ENCODE measurements around the gene DBP.
A peak's percentile ranks its signal among the peaks of the same experiment; 100 is the strongest.
"Not testable (repeated sequence)": the region's sequence is repeated elsewhere in the genome, so short reads cannot be mapped to it uniquely, and the experiment has no call there.

DBP gene

DNA sequence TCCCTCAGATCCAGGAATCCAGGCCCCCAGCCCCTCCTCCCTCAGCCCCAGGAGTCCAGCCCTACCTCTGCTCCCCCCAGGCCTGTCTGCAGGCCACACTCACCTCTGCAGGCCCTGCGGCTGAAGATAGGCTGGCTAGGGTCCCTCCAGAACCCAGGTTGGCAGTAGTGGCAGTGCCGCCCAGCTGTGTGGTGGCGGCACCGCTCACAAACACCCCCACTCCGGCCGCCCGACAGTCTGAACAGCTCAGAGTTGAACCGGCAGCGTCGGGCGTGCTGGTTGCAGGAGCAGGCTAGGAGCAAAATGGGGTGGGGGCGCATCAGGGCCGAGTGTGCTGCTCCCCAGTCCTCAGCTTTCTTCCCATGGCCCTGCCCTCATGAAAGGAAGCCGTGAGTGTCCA is 27.3 kb upstream of the DBP start:
- DNase-seq = no peak

DNA sequence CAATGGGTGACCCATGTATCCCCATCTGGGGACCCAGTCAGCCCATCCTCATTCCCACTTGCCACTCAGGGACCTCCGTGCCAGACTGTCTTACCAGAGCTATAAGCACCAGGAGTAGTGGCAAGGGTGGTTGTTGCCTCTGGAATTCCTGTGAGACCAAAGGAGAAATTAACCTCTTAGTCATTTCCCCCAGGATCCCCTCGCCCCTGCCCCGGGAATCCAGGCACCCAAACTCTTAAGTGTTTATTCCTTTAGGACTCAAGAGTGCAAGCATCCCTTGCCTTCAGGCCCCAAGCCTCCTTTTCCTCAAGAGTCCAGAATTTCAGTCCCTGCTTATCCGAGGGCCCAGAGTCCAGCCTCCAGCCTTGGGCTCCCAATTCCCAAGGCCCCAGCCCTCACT is 26.5 kb upstream of the DBP start:
- DNase-seq = no peak

DNA sequence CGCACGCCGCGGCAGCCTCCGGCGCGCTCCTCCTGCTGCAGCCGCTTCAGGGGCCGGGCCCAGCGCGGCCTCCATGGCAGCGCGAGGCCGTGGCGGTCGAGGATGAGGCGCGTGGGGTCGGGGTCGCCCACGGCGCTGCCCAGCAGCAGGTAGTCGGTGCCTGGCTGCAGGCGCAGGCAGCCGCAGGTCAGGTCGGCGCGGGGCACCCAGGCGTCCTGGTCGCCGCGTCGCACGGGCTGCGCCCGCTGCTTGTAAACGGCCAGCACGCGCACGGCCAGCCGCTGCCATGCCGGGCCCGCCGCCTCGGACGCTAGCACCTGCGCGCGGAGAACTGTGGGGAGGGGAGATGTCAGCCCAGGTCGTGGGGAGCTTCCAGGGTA is 24.5 kb upstream of the DBP start:
- DNase-seq = no peak

GRCh38 chr19:48660852-48661710 is 23.9 kb upstream of the DBP start:
- DNase-seq = peak; percentile 96

DNA sequence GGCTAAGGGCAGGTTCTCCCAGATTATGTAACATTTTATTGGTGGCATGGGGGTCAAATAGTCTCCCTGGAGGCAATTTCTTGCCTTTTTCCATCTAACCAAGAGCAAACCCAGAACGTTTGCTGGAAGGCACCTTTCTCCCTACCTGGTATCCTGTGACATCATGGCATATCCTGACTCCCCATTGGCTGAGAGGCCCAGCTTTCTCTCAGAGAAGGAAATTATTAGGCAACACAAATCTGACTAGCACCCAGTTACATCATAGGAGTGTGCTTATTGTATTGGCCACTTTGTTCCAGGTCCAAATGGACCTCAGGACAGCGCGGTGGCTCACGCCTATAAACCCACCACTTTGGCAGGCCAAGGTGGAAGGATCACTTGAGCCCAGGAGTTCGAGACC is 22.6 kb upstream of the DBP start:
- DNase-seq = no peak

DNA sequence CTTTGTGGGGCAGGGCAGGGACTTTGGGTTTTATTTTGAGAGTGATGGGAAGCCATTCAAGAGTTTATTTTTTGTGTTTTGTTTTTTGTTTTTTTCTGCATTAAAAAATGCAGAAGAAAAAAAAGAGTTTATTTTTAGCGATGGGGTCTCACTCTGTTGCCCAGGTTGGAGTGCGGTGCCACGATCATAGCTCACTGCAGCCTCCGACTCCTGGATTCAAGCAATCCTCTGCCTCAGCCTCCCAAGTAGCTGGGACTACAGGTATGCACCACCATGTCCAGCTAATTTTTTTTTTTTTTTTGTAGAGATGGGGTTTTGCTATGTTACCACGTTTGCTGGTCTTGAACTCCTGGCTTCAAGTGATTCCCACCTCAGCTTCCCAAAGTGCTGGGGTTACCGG is 21.3 kb upstream of the DBP start:
- no peak for DNase-seq

- not testable (repeated sequence) for DNase-seq
Measured at GRCh38 chr19:48657828-48658227, 20.6 kb upstream of the DBP start.

GRCh38 chr19:48656840-48657474 is 19.8 kb upstream of the DBP start:
- DNase-seq = no peak

DNA sequence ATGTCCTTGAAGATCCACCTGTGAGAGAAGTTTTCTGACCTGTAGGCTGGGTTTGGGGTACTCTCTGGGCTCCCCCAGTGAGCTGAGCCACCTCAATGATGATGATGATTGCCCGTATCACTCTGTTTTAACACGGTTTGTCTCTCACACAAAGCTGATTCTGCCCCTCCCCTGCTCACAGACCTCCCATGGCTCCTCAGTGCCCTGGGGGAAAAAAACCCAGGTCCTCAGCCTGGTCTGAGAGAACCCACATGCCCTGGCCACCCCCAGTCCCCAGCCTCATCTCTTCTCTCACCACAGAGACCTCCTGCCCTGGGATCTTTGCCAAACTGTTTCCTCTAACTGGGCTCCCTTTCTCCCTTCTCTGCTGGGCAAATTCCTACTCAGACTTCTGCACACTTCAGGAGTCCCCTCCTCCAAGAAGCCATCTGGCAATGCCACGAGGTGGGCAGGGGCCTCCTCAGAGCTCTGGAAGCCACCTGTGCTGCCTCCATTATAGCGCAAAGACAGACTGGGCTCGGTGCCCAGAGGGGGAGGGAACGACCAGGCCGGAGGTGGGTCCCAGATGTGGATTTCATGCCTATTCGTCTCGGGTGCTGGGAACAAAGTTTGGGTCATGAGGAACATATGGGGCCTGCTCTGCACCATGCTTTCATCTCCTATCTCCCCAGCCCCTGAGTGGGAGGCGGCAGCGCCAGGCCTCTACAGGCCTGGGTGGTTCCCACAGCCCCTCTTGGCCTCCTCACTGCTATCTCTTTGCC is 17.3 kb upstream of the DBP start:
- DNase-seq = no peak

DNA sequence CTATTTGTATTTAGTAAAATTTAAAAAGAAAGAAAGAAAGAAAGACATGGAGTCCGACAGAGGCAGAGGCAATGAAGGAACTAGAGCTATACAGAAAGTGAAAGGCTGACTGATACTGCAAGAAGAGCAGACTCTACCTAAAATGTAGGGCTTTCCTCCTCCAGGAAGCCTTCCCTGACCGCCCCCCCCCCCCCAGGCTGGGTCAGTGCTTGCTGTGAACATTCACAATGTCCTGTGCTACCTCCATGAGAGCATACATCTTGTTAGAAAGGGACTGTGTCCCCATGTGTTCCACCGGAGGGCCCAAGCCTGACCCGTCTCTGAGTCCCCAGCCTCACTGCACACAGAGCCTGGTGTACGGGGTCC is 14.5 kb upstream of the DBP start:
- DNase-seq = no peak

- DNase-seq = no peak
Measured at GRCh38 chr19:48650974-48651682, 13.9 kb upstream of the DBP start.

DNA sequence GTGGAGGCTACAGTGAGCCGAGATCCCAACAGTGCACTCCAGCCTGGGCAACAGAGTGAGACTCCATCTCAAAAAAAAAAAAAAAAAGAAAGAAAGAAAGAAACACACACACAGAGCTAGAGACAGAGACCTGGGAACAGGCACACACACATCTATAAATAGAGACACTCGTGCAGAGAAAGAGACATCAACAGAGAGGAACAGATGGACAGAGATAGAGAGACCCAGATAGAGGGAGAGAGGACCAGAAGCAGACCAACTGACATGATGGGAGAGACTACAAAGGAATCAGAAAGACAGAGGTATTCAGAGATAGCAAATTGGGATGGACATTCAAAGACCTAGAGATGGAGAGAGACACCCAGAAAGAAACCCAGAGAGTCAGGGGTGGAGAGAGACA is 11.0 kb upstream of the DBP start:
- DNase-seq = no peak

GRCh38 chr19:48646722-48647216 is 9.6 kb upstream of the DBP start:
- no peak for DNase-seq

GRCh38 chr19:48646001-48646721 is 9.0 kb upstream of the DBP start, which contains the start of gene CA11:
Gene CA11, minus strand, starts transcription at chr19:48646187. Its CDS starts 555 bp downstream, at chr19:48645632.
- peak; percentile 76 for DNase-seq

DNA sequence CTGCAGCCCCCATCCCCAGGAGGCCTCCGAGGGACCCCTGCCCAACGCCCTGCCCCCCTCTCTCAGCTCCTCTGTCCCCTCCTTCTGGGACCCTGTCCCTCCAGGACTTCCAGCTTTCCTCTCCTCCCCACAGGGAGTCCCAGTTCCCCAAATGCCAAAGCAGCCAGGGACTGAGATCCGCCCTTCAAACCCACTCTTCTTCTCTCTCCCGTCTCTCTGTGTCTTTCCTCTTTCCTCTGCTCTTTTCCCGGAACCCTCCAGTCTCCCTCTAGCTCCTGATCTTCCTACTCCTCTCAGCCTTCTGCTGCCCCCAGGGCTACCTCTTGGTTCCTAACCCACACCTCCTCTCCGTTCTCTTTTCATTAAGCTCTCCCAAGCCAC is 8.4 kb upstream of the DBP start:
- no peak for DNase-seq

DNA sequence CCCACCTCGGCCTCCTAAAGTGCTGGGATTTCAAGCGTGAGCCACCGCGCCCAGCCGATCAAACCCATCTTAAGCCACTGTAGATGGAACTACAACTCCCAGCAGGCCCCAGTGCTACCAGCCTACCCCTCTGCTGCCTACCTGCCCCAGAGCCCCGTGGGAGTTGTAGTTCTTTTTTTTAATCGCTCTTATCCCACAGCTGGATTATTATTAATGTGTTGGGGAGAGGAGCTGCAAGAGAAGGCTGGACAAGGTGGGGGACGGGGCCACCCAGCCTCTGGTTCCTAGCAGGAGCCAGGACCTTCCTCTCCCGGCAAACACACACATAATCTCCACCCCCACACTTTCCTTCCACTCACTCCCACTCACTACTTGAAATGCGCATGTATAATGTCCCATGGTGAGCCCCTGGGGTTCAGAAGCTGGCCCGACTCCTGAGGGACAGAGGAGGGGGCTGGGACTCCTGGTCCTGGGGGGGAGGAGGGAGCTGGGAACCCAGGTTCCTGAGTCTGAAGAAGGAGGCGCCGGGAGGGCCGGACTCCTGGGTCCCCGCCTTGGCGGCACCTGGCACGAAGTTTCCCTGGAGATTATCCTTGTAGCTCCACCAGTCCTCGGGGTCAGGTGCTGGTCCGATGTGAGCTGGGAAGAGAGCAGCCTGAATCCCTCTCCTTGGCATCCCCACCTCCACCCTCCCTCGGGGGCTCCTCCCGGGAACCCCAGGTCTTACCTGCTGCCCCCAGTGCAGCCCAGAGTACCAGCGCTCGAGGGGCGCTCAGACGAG is 7.8 kb upstream of the DBP start:
- peak; percentile 14 for DNase-seq

DNA sequence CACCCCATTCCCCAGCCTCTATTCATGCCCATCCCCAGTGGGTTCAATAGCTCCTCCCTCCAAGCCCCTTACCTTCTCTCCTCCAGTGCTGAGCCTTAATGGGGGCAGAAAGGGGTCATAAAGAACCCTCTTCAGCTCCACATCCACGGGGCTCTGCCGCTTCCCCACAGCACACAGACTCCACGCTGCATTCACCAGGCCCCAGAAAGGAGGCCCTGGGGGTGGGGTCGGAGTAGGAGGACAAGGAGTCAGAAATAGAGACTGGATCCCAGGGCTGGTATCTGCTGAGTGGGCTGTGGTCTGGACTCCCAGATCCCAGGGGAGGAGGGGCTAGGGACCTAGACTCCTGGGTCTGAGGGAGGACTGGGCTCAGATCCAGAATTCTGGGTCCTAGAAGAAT is 7.2 kb upstream of the DBP start:
- no peak for DNase-seq

- DNase-seq = no peak
Measured at GRCh38 chr19:48642862-48643261, 5.7 kb upstream of the DBP start.

DNA sequence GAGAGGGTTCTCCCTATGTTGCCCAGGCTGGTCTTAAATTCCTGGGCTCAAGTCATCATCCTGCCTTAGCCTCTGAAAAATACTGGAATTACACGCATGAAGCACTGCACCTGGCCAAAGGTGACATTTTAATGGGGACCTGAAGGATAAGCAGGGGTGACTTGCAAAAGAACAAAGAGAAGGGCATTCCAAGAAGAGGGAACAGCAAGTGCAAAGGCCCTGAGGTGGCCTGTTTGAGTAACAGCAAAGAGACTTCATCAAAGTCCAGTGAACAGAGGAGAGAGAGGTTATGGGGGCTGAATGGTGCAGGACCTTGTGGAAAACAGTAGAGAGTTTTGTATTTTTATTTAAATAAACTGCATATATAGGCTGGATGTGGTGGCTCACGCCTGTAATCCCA is 4.7 kb upstream of the DBP start:
- no peak for DNase-seq

- DNase-seq = no peak
Measured at GRCh38 chr19:48639483-48640375, 2.5 kb upstream of the DBP start.
